Thyroid gland (tissue), 4 donors: ENCODE results near the gene CHAC1. TPM values are rescaled to one million over a fixed set of nuclear protein-coding genes. Genes with fewer than 3 reads are reported as not detected.

Experiments used
- DNase-seq, 2 donors: peaks; one replicate each; pipeline ENCODE4 v3.0.0-alpha.2; 2019
- H3K27ac ChIP-seq, 3 donors: fragments of 200-600 bp; sonication (generic); 1 replicate in 2 of 3; 2 replicates in 1 of 3; pipeline ENCODE4 v1.5.1; 2016 to 2019; ENCODE audit warnings: mild to moderate bottlenecking in 1 of 3, moderate library complexity in 1 of 3
- H3K27me3 ChIP-seq: fragments of 200-600 bp; sonication (generic); one replicate; pipeline ENCODE4 v1.5.1; 2019
- H3K36me3 ChIP-seq, 2 donors: fragments of 200-600 bp; sonication (generic); one replicate each; pipeline ENCODE4 v1.5.1; 2016 to 2019
- H3K4me1 ChIP-seq, 2 donors: fragments of 200-600 bp; sonication (generic); one replicate each; pipeline ENCODE4 v1.5.1; 2017 to 2019
- H3K4me3 ChIP-seq, 3 donors: fragments of 200-600 bp; sonication (generic); replicated peaks in 1 of 3; 1 replicate in 2 of 3; 2 replicates in 1 of 3; pipeline ENCODE4 v1.5.1; 2016; ENCODE audit warnings: mild to moderate bottlenecking in 1 of 3
- H3K9me3 ChIP-seq: fragments of 200-600 bp; sonication (generic); one replicate; pipeline ENCODE4 v1.5.1; 2017
- CTCF ChIP-seq, 6 experiments: fragments of 200-600 bp in 3 of 6; fragments of 450-650 bp in 3 of 6; sonication (generic) in 3 of 6; IDR thresholded peaks; one replicate each; pipeline ENCODE4 v1.5.1; 2016 to 2019; ENCODE audit warnings: antibody characterized with exemption in 6 of 6, mild to moderate bottlenecking in 2 of 6, inconsistent platforms in 1 of 6, moderate library complexity in 1 of 6
- POLR2A ChIP-seq, 2 donors: fragments of 450-650 bp; IDR thresholded peaks; one replicate each; pipeline ENCODE4 v1.6.1; 2017; ENCODE audit warnings: antibody characterized with exemption in 2 of 2, mild to moderate bottlenecking in 2 of 2, moderate library complexity in 1 of 2
- WGBS, 2 donors: methylation state at CpG; one replicate each; pipeline ENCODE4 v1.1.5; 2017; 5-methylcytosine and 5-hydroxymethylcytosine counted together
- intact Hi-C: fragments of 100-400 bp; cut with DNase I; formaldehyde crosslinking; loops from one replicate; pipeline ENCODE4 v1.15.1; 2023
- total RNA-seq, 4 donors: library from RNA; depleted of rRNA; stranded (reverse); fragments of >200 nt; gene quantifications; one replicate each; pipeline ENCODE4 v1.2.3, GENCODE V29; 2016

Gene CHAC1
- total RNA-seq, 4 donors from 2014 or later: 1.1 to 3.1 (median 1.8) TPM

GRCh38 chr15:40992825-40993224 is 39.6 kb downstream of the CHAC1 start:
- no peak for TF ChIP-seq POLR2A (IDR thresholded peaks at IDR 0.05)
- TF ChIP-seq CTCF (IDR thresholded peaks at IDR 0.05): no peak
- intact Hi-C loops: no loop called here
- H3K4me1 ChIP-seq: no peaks in the 10 kb centered on the region
- no peak overlapping the region for H3K4me3 ChIP-seq
- H3K36me3 ChIP-seq: peaks cover 27 to 31% of the 10 kb centered on the region in 2 donors
- WGBS, 2 donors: 88 to 94% methylated on average over 5 of the region's 5 CpGs
- H3K9me3 ChIP-seq: no peaks in the 10 kb centered on the region
- no peak for DNase-seq
- no peak overlapping the region for H3K27ac ChIP-seq
- H3K27me3 ChIP-seq: no peaks in the 10 kb centered on the region

- TF ChIP-seq CTCF (IDR thresholded peaks at IDR 0.05): no peak
- no peak for TF ChIP-seq POLR2A (IDR thresholded peaks at IDR 0.05)
- 92 to 100% methylated on average over 3 of the region's 3 CpGs for WGBS, 2 donors
- DNase-seq: no peak
- Histone ChIP-seq H3K4me1 (no peaks in the 10 kb centered on the region), H3K36me3 (peaks cover 26 to 31% of the 10 kb centered on the region in 2 donors), H3K27me3 (no peaks in the 10 kb centered on the region), H3K9me3 (no peaks in the 10 kb centered on the region), H3K4me3 (no peak overlapping the region), H3K27ac (no peak overlapping the region)
- intact Hi-C loops: no loop called here
Observed at GRCh38 chr15:40995656-40996055, 42.4 kb downstream of the CHAC1 start.

GRCh38 chr15:40999190-40999589 is 45.9 kb downstream of the CHAC1 start:
- no peak for TF ChIP-seq CTCF (IDR thresholded peaks at IDR 0.05)
- TF ChIP-seq POLR2A (IDR thresholded peaks at IDR 0.05): no peak
- H3K27me3 ChIP-seq: no peaks in the 10 kb centered on the region
- no peak for DNase-seq
- H3K36me3 ChIP-seq: peaks cover 22 to 26% of the 10 kb centered on the region in 2 donors
- H3K9me3 ChIP-seq: no peaks in the 10 kb centered on the region
- peaks cover 0 to 5% of the 10 kb centered on the region in 2 donors for H3K4me1 ChIP-seq
- no peak overlapping the region for H3K4me3 ChIP-seq
- 96 to 98% methylated on average over 4 of the region's 4 CpGs for WGBS, 2 donors
- H3K27ac ChIP-seq: no peak overlapping the region
- intact Hi-C loops: no loop called here

- Histone ChIP-seq H3K36me3 (peaks cover 18 to 22% of the 10 kb centered on the region in 2 donors), H3K9me3 (no peaks in the 10 kb centered on the region), H3K4me1 (peaks cover 0 to 5% of the 10 kb centered on the region in 2 donors), H3K27me3 (no peaks in the 10 kb centered on the region), H3K4me3 (no peak overlapping the region), H3K27ac (no peak overlapping the region)
- no peak for DNase-seq
- intact Hi-C loops: no loop called here
- WGBS, 2 donors: 83 to 84% methylated on average over 5 of the region's 5 CpGs
- no peak for TF ChIP-seq POLR2A (IDR thresholded peaks at IDR 0.05)
- no peak for TF ChIP-seq CTCF (IDR thresholded peaks at IDR 0.05)
Observed at GRCh38 chr15:41001524-41002214, 48.4 kb downstream of the CHAC1 start.

- H3K4me3 ChIP-seq: no peak overlapping the region
- no peak for DNase-seq
- intact Hi-C loops: no loop called here
- H3K9me3 ChIP-seq: no peaks in the 10 kb centered on the region
- peaks cover 0 to 5% of the 10 kb centered on the region in 2 donors for H3K4me1 ChIP-seq
- H3K36me3 ChIP-seq: peaks cover 11 to 14% of the 10 kb centered on the region in 2 donors
- WGBS, 2 donors: 92% methylated on average over 3 of the region's 3 CpGs
- H3K27me3 ChIP-seq: no peaks in the 10 kb centered on the region
- no peak for TF ChIP-seq CTCF (IDR thresholded peaks at IDR 0.05)
- no peak for TF ChIP-seq POLR2A (IDR thresholded peaks at IDR 0.05)
- H3K27ac ChIP-seq: no peak overlapping the region
Observed at GRCh38 chr15:41004490-41004889, 51.2 kb downstream of the CHAC1 start.
